Neural crest cell (in vitro differentiated cells): ENCODE measurements around the gene UBE2E3. TPM values are rescaled to one million over a fixed set of nuclear protein-coding genes. Genes with fewer than 3 reads are reported as not detected.

Source experiments
- DNase-seq: peaks from one replicate; pipeline ENCODE4 v3.0.0; 2021; ENCODE audit warnings: low read depth, mixed read lengths, low spot score
- H3K27ac Mint-ChIP-seq: one replicate; pipeline ENCODE4 v1.8.0; 2021; ENCODE audit warnings: mild to moderate bottlenecking, mixed read lengths; ENCODE audit not compliant: unreplicated experiment
- H3K27me3 Mint-ChIP-seq: 2 replicates; pipeline ENCODE4 v1.8.0; 2021; ENCODE audit warnings: low read depth, mild to moderate bottlenecking, mixed read lengths
- H3K36me3 Mint-ChIP-seq: 2 replicates; pipeline ENCODE4 v1.8.0; 2021; ENCODE audit warnings: low read depth, mild to moderate bottlenecking, mixed read lengths
- H3K4me1 Mint-ChIP-seq: 2 replicates; pipeline ENCODE4 v1.8.0; 2021; ENCODE audit warnings: mixed read lengths
- H3K4me3 Mint-ChIP-seq: one replicate; pipeline ENCODE4 v1.8.0; 2021; ENCODE audit warnings: mild to moderate bottlenecking, mixed read lengths
- H3K9me3 Mint-ChIP-seq: 2 replicates; pipeline ENCODE4 v1.8.0; 2021; ENCODE audit warnings: mixed read lengths
- total RNA-seq: library from RNA; stranded (reverse); gene quantifications from 2 replicates; pipeline ENCODE4 v1.2.1, GENCODE V29; 2021
- TF ChIP-seq, protein P1 (sequence below): fragments of 200-600 bp; sonication (generic); conservative IDR thresholded peaks from 2 replicates; pipeline ENCODE4 v1.5.0; 2021; ENCODE audit warnings: antibody characterized with exemption, mild to moderate bottlenecking

Gene UBE2E3
- total RNA-seq, 1 donor from 2014 or later, result 228 TPM

DNA sequence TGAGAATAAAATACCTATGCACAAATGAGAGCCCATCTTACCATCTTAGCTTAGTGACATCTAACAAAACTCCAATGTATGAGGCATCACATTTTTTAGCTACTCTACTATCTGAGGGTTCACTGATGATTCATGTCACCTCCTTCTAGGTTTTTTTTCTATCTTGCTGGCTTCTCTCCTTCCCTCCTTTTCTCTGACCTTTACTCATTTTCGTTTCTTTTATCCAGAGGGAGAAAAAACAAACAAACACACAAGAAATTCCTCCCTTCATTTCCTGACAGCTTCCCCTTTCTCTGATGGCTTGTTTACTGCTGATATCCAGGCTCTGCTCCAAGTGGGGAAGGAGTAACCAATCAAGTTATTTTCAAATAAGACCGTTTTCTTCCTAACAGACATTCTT is 115.1 kb downstream of the UBE2E3 start:
- no peak for DNase-seq
- H3K36me3 Mint-ChIP-seq, result peaks cover 36% of the 10 kb centered on the region
- no peak overlapping the region for H3K27ac Mint-ChIP-seq
- no peaks in the 10 kb centered on the region for H3K27me3 Mint-ChIP-seq
- H3K4me3 Mint-ChIP-seq, result no peak overlapping the region
- peaks cover 23% of the 10 kb centered on the region for H3K9me3 Mint-ChIP-seq
- TF ChIP-seq, protein P1, sequence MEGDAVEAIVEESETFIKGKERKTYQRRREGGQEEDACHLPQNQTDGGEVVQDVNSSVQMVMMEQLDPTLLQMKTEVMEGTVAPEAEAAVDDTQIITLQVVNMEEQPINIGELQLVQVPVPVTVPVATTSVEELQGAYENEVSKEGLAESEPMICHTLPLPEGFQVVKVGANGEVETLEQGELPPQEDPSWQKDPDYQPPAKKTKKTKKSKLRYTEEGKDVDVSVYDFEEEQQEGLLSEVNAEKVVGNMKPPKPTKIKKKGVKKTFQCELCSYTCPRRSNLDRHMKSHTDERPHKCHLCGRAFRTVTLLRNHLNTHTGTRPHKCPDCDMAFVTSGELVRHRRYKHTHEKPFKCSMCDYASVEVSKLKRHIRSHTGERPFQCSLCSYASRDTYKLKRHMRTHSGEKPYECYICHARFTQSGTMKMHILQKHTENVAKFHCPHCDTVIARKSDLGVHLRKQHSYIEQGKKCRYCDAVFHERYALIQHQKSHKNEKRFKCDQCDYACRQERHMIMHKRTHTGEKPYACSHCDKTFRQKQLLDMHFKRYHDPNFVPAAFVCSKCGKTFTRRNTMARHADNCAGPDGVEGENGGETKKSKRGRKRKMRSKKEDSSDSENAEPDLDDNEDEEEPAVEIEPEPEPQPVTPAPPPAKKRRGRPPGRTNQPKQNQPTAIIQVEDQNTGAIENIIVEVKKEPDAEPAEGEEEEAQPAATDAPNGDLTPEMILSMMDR, result no peak
- no peaks in the 10 kb centered on the region for H3K4me1 Mint-ChIP-seq

DNA sequence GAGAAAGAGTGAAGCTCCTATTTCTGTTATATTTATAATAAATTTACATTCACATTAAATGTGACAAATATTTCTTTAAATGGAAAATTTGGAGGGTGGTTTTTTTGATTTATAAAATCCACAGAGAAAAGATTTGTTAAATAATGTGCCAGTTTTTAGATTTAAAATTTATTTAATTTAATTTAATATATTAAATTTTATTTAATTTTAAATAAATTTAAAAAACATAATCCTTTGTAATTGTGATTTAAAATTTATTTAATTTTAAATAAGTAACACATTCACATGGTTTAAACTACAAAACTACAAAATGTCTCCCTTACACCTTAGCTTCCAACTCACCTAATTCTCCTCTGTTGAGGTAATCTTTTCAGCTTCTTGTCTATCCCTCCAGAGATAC is 123.3 kb downstream of the UBE2E3 start:
- no peak for DNase-seq
- Mint-ChIP-seq H3K9me3 (no peaks in the 10 kb centered on the region), H3K4me3 (no peak overlapping the region), H3K27me3 (no peaks in the 10 kb centered on the region), H3K27ac (no peak overlapping the region), H3K36me3 (no peaks in the 10 kb centered on the region), H3K4me1 (peaks cover 32% of the 10 kb centered on the region)
- TF ChIP-seq, protein P1, result no peak

DNA sequence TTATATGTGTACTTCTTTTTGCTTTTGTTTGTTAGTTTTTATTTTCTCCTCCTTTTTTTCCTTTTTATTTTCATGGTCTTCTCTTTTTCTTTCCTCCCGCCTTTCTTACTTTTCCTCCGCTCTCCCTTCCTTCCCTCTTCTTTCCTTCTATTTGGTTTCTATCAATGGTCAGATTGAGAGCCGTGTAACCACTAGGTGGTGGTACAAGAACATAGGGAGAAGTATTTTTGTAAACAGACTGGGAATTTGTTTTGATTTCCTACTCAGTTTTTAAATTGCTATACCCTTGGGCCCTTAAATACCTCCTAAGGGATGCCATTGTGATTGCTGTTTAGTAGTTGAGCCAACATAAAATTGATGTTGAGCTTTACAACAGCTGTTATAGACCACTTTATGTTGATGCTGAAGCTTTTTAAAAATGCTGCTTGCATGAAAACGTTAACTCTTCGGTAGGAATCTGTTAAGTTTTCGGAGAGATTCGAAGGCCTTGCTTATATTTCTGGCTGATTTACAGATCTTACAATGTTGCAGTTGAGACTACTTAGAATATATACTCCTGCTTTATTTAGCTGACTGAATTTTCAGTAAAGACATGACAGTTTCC is 124.2 kb downstream of the UBE2E3 start:
- peak overlapping the region; percentile 10 for H3K4me3 Mint-ChIP-seq
- H3K27ac Mint-ChIP-seq, result no peak overlapping the region
- DNase-seq, result peak; percentile 20
- no peaks in the 10 kb centered on the region for H3K36me3 Mint-ChIP-seq
- TF ChIP-seq, protein P1, result peak; percentile 79
- H3K4me1 Mint-ChIP-seq, result peaks cover 32% of the 10 kb centered on the region
- no peaks in the 10 kb centered on the region for H3K27me3 Mint-ChIP-seq
- H3K9me3 Mint-ChIP-seq, result peaks cover under 1% of the 10 kb centered on the region

DNA sequence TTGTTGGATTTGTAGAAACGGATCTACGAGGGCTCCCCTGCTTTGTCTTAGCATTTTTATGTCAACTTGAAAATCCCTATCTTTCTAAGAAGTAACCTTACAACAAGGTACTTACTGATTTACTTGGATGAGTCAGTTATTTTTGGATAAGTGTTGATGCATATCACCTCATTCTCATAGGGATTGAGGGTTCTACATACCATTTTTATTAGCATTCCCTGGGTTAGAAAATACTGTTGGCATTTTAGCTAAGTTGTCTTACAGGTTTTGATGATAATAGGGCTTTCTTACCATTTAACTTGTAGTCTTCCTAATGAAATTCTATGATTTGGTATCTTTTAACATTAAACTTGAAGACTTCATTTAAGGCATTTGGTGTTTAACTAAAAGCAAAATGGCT is 125.2 kb downstream of the UBE2E3 start:
- no peak overlapping the region for H3K27ac Mint-ChIP-seq
- TF ChIP-seq, protein P1, result no peak
- no peaks in the 10 kb centered on the region for H3K27me3 Mint-ChIP-seq
- H3K4me1 Mint-ChIP-seq, result peaks cover 32% of the 10 kb centered on the region
- H3K36me3 Mint-ChIP-seq, result no peaks in the 10 kb centered on the region
- peaks cover 4% of the 10 kb centered on the region for H3K9me3 Mint-ChIP-seq
- no peak overlapping the region for H3K4me3 Mint-ChIP-seq
- DNase-seq, result no peak

DNA sequence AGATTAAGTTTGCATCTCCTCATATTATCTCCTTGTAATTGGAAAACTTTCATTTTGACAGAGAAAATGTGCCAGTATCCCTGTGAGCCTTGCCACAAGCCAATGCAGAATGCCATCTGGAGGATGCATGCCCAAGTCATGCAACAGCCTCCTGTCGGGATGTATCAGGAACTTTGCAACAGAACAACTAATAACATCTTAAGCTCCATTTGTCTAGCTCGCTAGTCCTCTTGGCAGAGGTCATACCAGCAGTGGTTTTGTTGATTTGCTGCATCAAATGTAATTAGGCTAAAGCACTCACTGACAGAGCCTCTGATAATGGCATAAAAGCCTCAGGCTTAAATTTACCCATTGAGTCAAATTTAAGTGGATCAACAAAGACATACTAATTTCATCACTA is 125.8 kb downstream of the UBE2E3 start:
- no peak for DNase-seq
- TF ChIP-seq, protein P1, result no peak
- Mint-ChIP-seq H3K36me3 (no peaks in the 10 kb centered on the region), H3K4me1 (peaks cover 32% of the 10 kb centered on the region), H3K9me3 (peaks cover 4% of the 10 kb centered on the region), H3K27ac (no peak overlapping the region), H3K27me3 (no peaks in the 10 kb centered on the region), H3K4me3 (no peak overlapping the region)
